Activated naive CD4-positive, alpha-beta T cell (primary cell): ENCODE data around the gene ALKBH7.
"Not testable (repeated sequence)": the region's sequence is repeated elsewhere in the genome, so short reads cannot be mapped to it uniquely, and the experiment has no call there.

ENCODE experiments used
- DNase-seq, 4 experiments: peaks; one replicate each; lab custom pipeline; 2025; lab: John Stamatoyannopoulos, UW

Gene ALKBH7

DNA sequence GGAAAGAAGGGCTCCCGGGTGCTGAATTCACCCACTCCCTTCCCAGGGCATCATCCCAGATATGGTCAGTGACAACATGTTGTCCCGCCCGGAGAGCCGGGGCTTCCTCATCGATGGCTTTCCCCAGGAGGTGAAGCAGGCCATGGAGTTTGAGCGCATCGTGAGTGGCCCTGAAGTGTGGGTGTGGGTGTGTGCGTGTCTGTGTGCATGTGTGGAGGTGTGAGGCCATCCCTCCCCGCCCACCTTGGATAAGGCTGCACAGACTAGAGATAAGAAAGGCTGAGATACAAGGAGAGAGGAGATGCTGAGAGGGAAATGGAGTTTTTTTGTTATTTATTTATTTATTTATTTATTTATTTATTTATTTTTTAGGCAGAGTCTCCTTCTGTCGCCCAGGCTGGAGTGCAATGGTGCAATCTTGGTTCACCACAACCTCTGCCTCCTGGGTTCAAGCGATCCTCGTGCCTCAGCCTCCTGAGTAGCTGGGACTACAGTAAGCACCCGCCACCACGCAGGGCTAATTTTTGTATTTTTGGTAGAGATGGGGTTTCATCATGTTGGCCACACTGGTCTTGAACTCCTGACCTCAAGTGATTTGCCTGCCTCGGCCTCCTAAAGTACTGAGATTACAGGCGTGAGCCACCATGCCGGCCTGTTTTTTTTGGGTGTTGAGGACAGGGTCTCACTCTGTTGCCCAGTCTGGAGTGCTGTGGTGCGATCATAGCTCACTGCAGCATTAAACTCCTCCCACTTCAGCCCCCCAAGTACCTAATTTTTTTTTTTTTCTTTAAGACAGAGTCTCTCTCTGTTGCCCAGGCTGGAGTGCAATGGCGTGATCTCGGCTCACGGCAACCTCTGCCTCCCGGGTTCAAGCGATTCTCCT, 27.7 kb downstream of the ALKBH7 start:
- not testable (repeated sequence) for DNase-seq

DNA sequence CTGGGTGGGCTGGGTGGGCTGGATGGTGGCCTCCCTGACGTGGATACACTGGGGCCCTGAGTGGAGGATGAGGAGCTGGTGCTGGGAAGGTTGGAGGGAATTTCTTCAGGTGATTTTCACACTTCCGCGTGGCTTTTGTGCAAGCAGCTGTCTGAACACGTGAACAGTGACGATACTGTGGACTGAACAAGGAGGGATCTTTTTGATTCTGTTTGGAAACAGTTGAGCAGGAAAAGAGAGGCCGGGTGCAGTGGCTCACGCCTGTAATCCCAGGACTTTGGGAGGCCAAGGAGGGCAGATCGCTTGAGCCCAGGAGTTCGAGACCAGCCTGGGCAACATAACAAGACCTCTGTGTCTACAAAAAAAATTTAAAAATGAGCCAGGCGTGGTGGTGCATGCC, 29.5 kb downstream of the ALKBH7 start:
- DNase-seq = no peak

DNA sequence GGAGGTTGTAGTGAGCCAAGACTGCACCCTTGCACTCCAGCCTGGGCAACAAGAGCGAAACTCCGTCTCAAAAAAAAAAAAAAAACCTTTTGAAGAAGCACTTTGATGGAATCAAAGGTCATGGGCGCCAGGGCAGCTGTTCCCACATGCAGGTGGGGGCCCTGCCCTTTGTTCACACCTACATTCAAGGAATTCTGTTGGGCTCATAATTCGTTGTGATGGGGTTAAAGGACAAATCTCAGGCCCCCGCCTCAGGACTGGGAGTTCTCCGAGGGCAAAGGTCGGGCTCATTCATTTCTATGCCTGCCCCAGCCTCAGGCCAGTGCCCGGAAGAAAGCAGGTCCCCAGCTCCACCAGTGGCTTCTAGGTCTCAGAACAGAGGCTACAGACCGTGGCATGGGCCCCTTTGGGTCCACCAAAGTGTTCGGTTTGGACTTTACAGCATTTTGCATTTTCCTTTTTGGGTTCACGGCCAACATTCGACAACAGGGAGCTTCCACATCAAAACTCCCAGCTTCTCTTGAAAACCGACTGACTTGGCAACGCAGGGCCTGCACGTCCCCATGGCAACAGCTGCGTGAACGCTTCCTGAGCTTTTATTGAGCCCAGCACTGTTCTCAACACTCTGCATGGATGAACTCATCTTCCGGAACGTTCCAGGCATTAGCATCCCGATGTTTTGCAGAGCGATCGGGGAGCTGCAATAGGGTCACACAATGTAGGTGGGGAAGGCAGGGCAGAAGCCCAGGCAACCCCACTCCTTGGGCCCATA, 30.4 kb downstream of the ALKBH7 start:
- DNase-seq = no peak

DNA sequence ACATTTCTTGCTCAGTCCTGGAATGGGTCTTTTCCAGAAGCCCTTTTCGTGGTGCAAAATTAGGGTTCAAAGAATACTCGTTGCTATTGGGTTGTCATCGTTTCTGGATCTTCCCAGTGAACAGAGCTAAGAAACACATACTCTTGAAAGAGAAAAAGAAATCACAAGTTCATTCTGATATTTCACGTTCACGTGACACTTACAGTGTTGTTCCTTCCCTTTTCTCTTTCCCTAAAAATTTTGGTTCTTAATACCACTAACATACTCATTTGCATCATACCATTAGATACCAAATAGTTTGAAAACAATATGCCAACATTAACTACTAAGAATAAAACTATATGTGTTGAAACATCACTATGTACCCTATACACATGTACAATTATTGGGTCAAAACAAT, 33.8 kb downstream of the ALKBH7 start:
- no peak for DNase-seq

DNA sequence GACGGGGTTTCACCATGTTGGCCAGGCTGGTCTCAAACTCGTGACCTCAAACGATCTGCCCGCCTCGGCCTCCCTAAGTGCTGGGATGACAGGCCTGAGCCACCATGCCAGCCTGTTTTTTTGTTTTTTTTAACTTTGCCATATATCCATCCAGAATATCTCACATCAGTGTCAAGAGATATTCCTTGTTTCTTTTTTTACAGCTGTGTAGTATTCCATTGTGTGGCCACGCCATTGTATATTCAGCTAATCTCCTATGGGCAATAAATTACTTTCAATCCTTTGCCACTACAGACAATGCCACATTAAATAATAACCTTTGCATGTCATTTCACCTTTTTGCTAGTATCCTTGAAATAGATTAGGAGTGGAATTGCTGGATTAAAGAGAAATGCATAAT, 36.8 kb downstream of the ALKBH7 start:
- DNase-seq = no peak

DNA sequence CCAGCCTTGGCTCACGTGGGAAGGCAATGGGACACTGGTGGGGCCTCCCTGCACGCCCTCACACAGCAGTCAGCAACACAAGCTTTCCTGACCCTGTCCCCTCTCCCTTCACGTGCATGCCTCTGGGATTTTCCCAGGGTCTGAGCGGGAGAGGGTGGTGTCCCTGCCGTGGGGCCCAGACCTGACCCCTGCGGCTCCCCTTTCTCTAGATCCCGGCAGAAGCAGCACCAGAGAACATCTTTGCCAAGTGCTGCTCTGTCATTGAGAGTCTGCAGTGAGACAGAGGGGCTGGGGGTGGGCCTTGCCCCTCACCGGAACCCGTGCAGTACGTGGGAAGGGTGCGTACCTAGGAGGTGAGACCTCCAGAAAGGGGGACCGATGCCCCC, 39.5 kb downstream of the ALKBH7 start:
- no peak for DNase-seq

DNA sequence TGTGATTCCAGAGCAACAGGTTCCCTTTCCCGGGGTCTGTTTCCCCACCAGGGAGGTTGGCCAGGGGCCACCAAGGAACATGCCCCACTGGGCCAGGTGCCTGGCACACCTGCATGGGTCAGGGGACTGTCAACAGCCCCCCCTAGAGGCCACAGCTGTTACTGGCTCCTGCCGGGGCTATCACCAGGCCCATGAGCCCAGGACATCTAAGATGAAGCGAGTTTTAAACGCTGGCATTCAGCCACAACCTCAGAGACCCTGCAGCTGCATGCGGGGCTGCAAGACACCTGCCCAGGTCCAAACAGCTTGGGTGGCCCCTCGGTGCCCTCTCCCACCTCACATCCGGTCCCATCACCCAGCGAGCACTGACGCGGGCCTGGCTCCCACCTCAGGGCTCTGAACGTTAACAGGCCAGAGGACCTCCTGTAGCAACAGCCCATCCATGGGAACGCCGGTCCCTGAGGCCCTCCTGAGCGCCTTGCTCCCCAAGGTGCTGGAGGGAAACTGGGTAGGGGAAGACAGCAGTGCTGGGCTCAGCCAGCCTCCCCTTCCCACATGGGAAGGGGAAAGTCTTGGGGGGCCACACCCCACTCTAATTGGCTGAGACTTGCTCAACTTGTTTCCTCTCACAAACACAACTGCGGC, 40.0 kb downstream of the ALKBH7 start:
- peak in 3 of 4 experiments; percentile 16 to 48 (median 24) for DNase-seq

DNA sequence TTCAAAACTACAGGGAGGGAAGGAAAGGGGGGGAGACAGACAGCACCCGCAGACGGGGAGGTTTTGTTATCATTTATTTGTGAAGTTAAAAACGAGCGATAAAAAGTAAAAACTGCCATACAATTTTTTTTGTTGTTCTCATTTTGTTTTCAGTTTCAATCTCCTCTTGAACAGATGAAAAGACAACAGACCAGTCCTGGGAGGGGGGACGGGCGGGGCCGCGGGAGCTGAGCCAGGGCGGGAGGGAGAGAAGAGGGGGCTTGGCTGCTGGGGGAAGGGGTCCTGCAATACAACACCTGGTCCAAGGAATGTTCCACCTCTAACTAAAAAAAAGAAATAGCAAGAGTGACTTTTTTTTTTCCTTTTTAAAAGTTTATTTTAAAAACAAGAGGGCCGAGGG, 40.7 kb downstream of the ALKBH7 start:
- no peak for DNase-seq

DNA sequence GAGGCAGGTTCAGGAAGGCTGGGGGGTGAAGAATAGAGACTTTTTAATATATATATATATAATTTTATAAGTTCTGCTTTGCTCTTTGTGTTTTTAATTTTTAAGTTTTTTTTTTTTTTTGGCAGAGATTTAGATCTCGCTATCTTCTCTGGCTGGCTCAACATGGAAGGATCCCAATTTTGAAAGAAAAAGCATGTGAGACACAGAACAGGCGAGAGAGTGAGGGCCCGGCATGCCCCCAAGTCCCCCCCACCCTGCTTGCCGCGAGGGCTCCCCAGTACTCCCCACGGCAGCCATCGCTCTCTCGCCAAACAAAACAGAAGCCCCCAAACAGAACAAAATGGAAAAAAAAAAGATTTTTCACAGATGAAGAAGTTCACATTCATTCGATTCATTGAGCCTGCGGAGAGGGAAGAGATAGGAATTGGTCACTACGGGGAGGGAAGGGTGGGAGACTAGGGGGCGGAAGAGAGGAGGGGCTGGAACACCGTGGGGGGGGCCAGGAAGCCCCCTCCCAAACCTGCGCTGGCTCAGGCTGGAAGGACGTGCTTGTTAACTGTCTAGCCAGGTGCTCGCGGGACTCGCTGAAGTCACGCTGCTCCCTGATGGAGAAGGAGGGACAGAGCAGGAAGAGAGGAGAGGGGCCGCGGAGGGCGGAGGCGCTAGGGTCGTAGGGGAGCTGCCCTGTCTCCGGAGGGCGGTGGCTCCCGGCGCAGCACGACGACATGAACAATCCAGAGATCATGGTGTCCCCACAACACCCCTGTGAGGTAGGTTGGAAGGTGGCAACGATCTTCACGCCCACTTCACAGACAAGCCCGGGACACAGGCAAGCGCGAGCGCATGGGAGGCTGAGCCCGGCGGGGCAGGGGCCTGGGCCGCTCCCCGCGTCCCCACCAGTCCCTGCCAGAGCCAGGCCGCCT, 41.4 kb downstream of the ALKBH7 start:
- no peak for DNase-seq

DNA sequence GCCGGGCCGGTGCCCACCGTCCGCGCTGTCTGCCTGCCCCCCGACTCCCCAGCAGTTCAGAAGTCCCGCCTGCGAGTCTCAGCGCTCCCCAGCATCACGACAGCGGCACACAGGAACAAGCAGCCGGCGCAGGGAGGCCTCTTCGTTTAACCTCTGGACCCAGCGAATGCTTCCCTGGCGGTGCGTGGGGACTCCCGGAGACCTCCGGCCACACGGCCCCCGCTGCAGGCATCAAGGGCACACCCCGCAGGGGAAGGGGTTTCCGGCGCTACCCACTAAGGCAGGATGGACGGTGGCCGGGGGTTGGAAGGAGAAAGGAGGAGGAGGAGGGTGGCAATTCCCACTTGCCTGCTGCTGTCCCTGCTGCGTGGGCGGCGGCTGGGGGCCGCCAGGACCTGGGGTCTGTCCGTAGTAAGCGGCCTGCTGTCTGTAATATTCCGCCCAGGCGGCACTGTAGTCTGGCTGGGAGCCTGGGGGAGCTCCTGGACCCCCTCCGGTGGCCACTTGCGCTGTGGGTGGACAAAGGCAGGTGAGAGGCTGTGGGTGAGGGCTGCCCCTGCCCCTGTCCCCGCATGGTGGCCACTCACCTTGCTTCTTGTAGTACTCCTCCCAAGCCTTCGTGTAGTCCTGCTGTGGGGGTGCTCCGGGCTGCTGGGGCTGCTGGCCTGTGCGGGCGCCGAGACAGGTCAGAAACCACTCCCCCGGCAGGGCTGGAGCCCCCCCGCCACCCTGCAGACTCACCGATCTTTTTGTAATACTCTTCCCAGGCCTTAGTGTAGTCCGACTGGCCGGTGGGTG, 42.4 kb downstream of the ALKBH7 start:
- no peak for DNase-seq

DNA sequence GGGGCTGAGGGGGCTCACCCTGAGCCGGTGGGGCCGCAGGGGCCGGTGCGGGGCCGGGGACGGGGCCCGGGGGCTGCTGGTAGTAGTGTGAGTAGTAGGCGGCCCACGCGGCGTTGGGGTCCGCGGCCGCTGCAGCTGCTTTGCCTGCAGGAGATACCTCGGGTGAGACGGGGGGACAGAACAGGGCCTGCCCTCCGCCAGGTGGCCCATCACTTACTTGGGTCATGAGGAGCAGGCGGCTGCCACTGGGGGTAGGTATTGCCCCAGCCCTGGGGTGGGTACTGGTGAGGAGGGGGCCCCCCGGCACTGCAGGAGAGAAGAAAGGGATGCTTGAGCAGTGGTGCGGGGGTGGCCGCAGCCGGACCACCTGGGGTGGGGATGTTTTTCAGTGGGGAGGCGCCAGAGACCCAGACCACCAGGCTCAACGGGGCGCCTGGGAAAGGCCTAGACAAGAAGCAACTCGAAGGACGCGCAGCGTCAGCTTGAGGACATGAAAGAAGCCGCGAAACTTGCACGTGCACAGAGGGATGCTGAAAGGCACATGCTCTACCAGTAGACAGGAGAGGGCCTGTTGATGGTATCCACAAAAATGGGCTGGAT, 43.1 kb downstream of the ALKBH7 start:
- DNase-seq = no peak

DNA sequence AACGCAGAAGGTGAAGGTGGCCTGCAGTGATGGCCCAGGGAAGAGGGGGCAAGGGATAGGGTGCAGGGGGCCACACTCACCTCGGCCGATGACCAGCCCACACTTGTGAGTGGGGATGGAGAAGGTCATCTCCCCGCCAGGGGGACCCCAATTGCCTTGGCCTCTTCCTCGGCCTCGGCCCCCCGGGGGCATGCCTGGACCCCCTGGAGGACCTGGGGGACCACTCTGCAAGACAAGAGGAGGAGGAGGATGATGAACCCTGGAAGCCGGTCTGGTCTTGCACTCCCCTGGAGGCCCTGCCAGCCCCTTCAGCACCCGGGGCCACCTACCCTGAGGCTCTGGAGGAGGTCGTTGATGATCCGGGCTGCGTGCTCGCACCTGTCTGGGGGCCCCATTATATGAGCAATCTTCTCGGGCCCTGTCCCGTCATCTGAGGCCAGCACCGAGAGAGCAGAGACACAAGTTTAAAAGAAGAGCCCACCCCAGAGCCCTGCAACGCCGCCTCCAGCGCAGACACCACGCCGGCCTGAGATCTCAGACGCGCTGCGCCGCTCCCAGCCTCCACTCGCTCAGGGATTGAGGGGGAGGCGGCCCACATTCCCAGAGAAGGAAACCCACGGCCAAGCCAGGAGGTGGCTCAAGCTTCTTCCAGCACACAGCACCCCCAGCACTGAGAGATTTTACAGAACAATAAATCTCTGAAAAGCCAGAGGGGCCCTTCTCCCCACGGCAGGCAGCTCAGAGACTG, 44.2 kb downstream of the ALKBH7 start:
- DNase-seq = no peak

DNA sequence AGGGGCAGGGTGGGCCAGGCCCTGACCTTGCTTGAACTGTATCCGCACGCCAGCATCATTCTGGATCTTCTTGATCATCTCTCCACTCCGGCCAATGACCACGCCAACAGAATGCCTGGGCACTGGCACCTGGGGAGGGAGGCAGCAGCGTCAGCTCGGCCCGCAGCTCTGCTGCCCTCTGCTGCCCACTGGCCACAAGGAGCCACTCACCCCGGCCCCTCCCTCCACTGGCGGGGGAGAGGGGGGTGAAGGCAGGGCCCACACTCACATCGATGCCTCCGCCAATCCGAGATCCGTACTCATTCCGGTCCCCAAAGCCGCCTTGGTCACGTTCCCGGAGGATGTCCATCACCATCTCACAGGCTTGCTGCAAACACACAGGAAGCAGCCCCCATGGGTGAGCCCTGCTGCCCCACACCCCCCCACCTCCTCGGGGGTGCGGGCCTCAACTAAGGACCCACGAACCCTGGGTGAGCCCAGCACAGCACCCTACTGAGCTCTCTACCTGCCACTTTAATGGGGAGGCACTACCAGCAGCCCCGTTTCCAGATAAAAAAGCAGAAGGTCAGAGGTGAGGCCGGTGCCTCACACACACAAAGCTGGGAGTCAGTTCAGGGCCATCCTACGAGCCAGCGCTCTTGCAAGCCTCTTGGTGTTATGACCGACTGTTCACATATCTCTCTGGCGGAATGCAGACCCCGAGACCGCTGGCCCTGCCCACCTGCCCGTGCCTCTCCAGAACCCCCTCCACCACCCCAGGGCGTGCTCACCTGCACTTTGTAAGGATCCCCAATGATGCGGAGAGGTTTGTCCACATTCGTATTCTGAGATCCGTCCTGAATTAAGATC, 45.3 kb downstream of the ALKBH7 start:
- no peak for DNase-seq

DNA sequence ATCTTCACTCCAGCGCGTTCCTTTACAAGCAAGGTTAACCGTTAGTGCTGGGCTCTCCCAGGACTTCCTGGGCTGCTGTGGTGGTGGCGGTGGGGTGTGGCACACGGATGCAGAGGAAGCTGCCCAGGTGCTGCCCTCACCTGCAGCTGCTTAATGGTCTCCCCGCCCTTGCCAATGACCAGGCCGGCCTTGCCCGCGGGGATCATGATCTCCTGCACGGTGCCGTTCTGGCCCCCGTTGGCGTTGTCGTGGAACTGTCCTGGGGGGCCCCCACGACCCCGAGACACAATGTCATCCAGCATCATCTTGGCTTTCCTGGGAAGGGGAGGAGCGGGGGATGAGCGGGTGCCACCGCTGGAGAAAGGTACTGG, 46.0 kb downstream of the ALKBH7 start:
- no peak for DNase-seq

DNA sequence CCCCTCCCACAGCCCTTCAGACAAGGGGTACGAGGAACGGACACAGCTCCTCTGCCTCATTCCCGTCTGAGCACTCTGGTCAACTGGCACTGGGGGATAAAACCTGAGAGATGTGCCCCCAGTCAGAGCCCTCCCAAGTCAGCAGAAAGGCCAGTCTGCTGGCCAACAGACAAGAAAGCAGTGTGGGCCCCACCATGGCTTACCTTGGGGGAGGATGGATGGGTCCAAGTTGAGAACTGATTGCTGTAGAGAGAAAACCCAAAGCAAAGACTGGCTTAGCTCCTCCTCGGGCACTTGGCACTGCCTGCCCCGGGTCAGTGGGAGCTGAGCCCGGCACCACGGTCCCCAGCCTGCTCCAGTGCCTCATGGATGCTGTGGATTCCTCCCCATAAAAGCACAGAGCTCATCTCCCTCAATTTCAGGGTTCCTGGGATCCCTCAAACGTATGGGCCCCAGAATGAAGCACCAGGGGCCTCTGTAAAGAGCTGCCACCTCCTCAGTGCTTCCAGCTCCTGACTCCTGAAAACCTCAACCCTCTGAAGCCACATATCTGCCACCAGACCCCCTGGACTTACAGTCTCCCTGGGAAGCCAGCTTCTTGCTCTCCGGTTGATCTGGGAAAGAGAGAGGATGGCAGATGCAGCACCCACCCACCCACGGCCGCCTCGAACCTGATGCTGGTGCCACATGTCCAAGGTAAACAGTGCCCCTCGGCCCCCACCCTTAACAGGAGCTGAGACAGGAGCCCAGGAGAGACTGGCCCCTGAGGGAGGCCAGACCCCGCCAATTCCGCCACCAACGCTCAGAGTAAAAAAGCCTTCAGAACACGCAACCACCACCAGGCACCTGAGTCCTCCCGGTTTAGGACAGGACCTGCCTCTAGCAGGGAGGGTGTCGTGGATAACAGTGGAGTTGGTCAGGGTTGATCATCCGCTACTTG, 48.8 kb downstream of the ALKBH7 start:
- no peak for DNase-seq

DNA sequence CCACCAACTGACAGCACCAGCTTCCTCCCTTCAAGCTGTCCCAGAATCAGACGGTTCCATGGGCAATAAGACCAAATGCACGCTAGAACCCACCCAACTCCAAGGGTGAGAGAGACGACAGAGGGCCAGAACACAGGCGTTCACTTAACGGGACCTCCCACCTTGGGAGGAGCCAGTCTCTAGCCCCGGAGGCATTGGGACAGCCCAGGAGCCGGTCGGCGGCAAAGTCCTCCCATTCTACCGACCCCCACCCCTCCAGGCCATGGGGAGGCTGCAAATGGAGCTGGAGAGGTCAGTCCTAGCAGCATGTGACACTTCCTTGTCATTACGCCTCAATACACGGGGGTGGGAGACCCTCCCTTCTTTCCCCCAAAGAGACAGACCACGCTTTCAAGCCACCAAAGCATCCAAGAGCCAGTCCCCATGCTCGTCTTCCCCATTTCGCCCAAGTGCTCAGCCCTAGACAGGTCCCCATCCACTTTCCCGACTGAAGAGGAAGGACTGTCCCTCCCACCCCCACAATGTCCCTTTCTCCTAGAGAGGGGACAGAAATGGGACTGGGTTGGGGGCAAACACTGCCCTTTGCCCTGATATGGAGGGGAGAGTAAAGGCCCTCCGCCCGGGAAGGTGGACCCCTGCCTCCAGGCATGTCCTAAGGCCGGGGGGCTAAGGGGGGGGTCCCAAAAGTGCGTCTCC, 51.1 kb downstream of the ALKBH7 start:
- DNase-seq = no peak
